Dedifferentiated amniotic fluid mesenchymal stem cell (primary cell): ENCODE measurements around the gene TTLL7.
"Not testable (repeated sequence)": the region's sequence is repeated elsewhere in the genome, so short reads cannot be mapped to it uniquely, and the experiment has no call there.

Source experiments
- DNase-seq: peaks from one replicate; pipeline ENCODE4 v3.0.0-alpha.2; 2016; ENCODE audit errors: extremely low spot score

TTLL7 gene

GRCh38 chr1:83996621-83997020 is 2.3 kb downstream of the TTLL7 start:
- DNase-seq = peak; percentile 61

GRCh38 chr1:83996191-83996590 is 2.7 kb downstream of the TTLL7 start:
- no peak for DNase-seq

GRCh38 chr1:83995649-83996048 is 3.3 kb downstream of the TTLL7 start:
- DNase-seq = no peak

GRCh38 chr1:83994111-83994510 is 4.8 kb downstream of the TTLL7 start:
- no peak for DNase-seq

GRCh38 chr1:83990734-83991133 is 8.2 kb downstream of the TTLL7 start:
- no peak for DNase-seq

- DNase-seq = no peak
These were observed 13.9 kb downstream of the TTLL7 start for GRCh38 chr1:83985048-83985447.

GRCh38 chr1:83983918-83984317 is 15.0 kb downstream of the TTLL7 start:
- DNase-seq = not testable (repeated sequence)

GRCh38 chr1:83978056-83978455 is 20.9 kb downstream of the TTLL7 start:
- no peak for DNase-seq

- DNase-seq = no peak
These were observed 22.0 kb downstream of the TTLL7 start for GRCh38 chr1:83976920-83977319.

GRCh38 chr1:83970802-83971201 is 28.1 kb downstream of the TTLL7 start:
- DNase-seq = no peak

- DNase-seq = no peak
These were observed 28.8 kb downstream of the TTLL7 start for GRCh38 chr1:83970114-83970513.

- DNase-seq = no peak
These were observed 31.6 kb downstream of the TTLL7 start for GRCh38 chr1:83967336-83967735.

- no peak for DNase-seq
These were observed 34.8 kb downstream of the TTLL7 start for GRCh38 chr1:83964153-83964552.

GRCh38 chr1:83961571-83962295 is 37.2 kb downstream of the TTLL7 start:
- no peak for DNase-seq

GRCh38 chr1:83960669-83961277 is 38.2 kb downstream of the TTLL7 start:
- DNase-seq = no peak

- peak; percentile 19 for DNase-seq
These were observed 39.0 kb downstream of the TTLL7 start for GRCh38 chr1:83959824-83960498.

- DNase-seq = no peak
These were observed 40.2 kb downstream of the TTLL7 start for GRCh38 chr1:83958704-83959103.

GRCh38 chr1:83954166-83954823 is 44.6 kb downstream of the TTLL7 start:
- no peak for DNase-seq

GRCh38 chr1:83950106-83950661 is 48.7 kb downstream of the TTLL7 start:
- DNase-seq = no peak

- no peak for DNase-seq
These were observed 56.0 kb downstream of the TTLL7 start for GRCh38 chr1:83942914-83943313.

GRCh38 chr1:83934550-83934949 is 64.4 kb downstream of the TTLL7 start:
- no peak for DNase-seq

- no peak for DNase-seq
These were observed 66.2 kb downstream of the TTLL7 start for GRCh38 chr1:83932693-83933092.
